HG03139 (cell line): ENCODE data around the gene ZNF268.
"Not testable (repeated sequence)": the region's sequence is repeated elsewhere in the genome, so short reads cannot be mapped to it uniquely, and the experiment has no call there.

ENCODE experiments used
- ATAC-seq: cut with Tn5 transposase; IDR thresholded peaks from one replicate; pipeline ENCODE4 v1.9.1; 2021; ENCODE audit not compliant: unreplicated experiment

ZNF268 gene

DNA sequence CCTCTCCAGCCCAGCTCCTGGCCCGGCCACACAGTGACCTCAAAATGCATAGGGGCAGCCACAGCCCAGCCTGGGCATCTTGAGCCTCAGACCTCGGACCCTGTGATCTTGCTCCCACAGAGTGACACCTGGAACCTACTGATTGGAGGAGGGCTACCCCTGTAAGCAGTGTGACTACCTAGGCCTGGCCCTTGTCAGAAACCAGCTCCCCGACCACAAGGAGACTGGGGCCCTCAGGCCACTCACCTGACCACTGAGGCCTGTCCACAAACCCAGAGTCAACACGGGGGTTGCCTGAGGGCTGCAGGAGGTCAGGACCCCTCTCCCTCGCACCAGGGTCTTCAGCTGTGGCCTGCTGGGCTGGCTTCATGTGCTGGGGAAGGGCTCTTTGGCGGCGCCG is 45.4 kb downstream of the ZNF268 start:
- ATAC-seq: no peak

DNA sequence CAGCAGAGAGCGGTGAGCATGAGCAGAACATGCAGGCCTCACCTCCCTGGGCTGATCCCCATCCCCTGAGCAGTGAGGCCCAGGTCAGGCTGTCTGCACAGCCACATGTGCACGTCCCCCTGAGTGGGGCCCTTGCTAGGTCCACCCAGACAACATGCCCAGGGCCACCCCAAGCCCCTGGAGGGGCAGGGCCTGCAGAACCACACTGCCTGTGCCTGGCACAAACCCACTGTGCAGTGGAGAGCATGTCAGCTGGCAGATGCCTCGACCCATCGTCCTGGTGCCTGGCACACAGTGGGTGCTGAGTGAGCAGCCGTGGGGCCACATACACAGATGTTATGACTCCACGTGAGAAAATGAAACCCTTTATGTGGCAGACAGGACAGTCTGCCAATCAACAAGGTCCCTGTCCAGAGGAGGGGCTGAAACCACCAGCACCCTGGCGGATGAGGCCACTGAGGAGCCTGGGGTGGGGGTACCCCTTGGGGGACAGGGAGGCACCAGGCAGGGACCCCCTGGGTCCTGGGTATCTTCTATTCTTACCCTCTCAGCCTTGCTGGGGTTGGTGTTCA is 46.1 kb downstream of the ZNF268 start:
- ATAC-seq: no peak

DNA sequence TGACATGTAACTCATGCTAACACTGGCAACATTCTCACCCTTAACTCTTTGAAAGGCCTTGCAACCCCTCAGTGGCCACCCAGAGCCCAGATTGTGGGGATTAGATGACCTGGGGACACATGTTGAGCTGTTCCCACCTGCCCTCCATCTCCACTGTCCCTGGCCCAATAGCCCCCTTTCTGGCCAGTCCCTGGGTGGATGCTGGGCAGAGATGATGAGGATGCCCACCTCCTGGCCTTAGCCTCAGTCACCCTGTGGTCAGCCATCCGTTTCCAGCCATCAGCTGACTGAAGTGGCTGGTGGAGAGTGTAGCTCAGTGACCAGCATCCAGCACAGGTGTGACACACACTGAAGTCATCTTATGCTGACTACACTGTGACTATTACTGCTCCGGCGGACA is 49.7 kb downstream of the ZNF268 start:
- ATAC-seq: no peak

DNA sequence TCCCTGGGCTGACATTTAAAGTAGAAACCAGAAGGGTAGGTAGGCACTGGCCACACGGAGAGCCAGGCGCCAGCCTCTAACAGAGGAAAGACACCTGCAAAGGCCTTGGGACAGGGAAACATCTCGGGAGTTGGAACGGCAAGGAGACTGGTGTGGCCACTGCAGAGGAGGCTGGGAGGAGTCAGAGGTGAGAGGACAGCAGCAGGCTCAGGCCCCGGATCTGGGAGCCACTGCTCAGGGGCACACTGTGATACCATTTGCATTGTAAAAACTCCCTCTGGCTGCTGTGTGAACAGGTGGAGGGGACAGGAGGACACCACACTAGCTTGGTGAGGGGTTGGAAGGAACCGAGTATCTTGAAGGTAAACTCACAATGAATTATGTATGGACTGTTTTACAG is 51.7 kb downstream of the ZNF268 start:
- ATAC-seq: no peak

DNA sequence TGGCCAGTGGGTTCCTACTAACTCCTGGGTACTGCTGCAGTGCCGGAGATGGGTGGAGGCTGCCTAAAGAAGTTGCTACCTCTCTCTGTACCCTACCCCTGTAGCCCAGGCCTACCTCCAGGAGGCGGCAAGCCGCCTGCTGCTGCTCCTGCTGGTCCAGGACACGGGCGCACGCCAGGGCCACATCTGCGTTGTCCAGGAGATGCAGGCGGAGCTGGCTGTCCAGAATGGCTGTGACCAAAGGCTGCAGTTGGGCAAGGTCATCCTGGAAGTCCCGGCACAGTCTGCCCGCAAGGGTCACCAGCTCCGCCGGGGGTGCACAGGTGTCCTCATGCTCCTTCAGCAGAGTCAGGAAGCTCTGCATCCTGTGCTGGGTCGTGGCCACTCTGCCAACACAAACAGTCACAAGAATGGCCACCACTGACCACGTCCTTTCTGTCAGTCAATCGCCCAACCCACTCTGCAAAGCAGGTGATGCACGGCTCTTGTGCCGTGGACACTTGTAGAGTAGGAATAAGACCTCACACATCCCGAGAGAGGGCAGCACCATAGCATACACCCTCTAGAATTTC is 52.8 kb downstream of the ZNF268 start:
- ATAC-seq: no peak

DNA sequence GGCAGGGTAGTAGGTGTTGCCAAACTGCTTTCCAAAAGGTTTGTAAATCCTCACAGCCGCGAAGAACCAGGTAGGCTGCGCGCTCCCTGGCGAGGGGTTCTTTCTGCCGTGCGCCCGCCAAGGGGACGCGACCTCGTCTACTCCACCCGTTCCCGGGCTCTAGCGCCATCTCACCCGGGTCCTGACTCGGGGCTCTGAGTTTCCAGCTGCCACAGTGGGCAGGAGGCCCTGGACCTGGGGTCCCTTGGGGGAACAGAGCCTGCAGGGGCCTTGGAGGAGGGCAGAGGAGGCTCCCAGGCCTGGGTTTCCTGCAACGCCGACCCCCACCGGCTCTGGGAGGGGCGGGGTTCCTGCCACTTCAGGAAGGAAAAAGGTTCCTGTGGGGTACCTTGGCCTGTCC is 53.7 kb downstream of the ZNF268 start:
- ATAC-seq: no peak

- no peak for ATAC-seq
Observed at GRCh38 chr12:133235401-133236112, 54.3 kb downstream of the ZNF268 start, which contains the start of gene ANHX. TSS of gene ANHX (minus strand) at chr12:133235877. CDS start at chr12:133234356, 1,521 bp downstream.

DNA sequence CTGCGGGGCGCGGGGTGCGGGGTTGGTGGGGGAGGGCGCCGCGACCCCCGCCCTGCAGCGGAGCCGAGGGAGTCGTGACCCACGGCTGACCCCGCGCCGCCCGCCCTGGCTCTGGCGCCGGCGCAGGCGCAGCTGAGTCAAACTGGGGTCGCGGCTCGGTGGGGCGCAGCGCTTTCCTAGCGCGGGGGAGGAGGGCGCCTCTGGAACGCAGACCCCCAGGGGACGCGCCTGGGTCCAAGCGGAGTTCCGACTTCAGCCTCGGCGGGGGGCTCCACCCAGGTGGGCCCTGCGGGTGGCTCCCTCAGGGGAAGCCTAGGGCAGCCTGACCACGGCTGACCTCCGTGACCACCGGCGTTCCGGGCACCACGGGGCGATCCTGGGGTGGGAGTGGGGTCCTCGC is 54.8 kb downstream of the ZNF268 start:
- ATAC-seq: no peak

- no peak for ATAC-seq
Observed at GRCh38 chr12:133236556-133236955, 55.3 kb downstream of the ZNF268 start.

DNA sequence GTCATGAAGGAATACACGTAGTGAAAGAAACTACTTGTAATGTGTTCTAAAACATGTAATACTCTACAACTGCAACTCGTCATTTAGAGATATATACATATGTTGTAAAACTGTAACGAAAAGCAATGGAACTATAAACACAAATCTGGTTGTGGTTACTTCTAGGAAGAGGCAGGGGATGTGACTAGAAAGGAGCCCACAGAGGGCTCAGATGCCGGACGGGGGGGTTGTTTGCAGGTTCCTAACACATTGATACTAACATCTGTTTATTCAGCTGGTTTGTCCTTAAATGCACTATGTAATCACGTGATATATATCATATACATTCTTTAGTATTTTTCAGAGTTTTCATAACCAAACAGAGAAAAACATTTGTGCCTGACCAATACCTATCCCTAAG is 70.4 kb downstream of the ZNF268 start:
- ATAC-seq: no peak

GRCh38 chr12:133255833-133256232 is 74.5 kb downstream of the ZNF268 start:
- ATAC-seq: not testable (repeated sequence)

DNA sequence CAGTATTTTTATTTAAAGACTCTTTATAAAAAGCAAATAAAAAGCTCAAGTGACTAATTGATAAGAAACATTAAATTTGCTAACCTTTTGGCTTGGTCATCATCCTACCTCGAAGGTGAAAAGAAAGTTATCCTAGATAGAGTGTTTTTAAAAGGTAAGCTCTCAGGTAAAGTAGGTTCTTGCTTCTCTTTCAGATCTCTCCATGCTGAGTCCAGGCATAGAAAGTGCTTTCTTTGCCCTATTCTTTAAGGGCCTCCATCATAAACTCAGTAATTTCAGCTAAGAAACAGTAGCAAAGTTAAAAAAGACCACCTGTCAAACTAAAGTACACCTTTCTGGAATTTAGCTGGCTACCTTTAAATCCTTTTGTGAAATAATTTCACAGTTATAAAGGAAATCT is 75.0 kb downstream of the ZNF268 start:
- no peak for ATAC-seq

DNA sequence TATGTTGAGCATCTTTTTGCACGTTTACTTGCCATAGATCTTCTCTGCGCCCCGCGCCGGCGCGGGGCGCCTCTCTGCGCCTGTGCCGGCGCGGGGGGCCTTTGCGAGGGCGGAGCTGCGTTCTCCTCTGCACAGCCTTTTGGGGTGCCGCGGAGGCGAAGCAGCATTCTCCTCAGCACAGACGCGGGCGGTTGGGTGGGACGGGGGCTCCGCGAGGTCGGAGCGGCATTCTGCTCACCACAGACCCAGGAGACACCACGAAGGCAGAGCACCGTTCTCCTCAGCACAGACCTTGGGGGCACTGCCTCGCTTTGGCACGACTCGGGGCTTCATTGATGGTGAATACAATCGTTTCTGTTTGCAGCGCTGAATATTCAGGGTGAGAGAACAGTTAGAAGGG is 82.9 kb downstream of the ZNF268 start:
- ATAC-seq: no peak
